Measurements from ENCODE around the gene KIF5C. TPM values are rescaled to one million over a fixed set of nuclear protein-coding genes. Genes with fewer than 3 reads are reported as not detected.
A peak's percentile ranks its signal among the peaks of the same experiment; 100 is the strongest.
"Not testable (repeated sequence)": the region's sequence is repeated elsewhere in the genome, so short reads cannot be mapped to it uniquely, and the experiment has no call there.

The KIF5C gene
- total RNA-seq, 2 experiments from 2014 or later: 6.0 to 6.1 TPM

DNA sequence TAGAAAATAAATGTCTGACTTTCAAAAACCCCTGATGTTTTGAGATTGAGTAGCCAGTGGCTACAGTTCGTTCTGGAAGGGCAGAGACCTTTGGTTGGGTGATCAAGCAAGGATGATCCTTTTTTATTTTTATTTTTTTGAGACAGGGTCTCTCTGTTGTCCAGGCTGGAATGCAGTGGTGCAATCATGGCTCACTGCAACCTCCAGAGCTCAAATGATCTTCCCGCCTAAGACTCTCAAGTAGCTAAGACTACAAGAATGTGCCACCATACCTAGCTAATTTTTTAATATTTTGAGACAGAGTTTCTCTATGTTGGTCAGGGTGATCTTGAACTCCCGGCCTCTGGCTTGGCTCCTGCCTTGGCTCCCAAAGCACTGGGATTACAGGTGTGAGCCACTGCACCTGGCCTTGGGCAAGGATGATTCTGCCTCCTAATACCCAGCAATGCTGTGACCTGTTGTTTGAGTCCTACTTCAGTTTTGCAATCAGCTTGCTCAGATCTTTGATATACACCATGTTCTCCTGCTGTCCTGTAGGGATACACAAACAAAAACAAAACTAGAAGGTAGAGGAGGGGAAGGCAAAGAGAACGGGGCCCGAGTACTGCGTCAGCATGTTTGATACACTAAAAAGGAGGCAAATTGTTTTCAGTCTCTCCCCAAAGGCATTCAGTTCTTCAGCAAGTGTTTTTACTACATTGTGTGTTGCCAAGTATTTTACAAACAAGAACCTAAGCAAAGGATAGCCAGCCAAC is 104.3 kb downstream of the KIF5C start:
- Mint-ChIP-seq H3K4me1 (peaks cover 4% of the 10 kb centered on the region), H3K4me3 (no peak overlapping the region), H3K36me3 (ENCODE audit: low read depth) (peaks cover 5% of the 10 kb centered on the region), H3K27ac (no peak overlapping the region), H3K9me3 (no peaks in the 10 kb centered on the region), H3K27me3 (no peaks in the 10 kb centered on the region)
- CTCF ChIA-PET: interaction anchor here (0.8 kb wide), 1 partner anchor 10 kb away, joined by 3 read pairs; no protein-coding TSS in a partner anchor
- no peak for DNase-seq
- POLR2A ChIA-PET: no interaction called here

DNA sequence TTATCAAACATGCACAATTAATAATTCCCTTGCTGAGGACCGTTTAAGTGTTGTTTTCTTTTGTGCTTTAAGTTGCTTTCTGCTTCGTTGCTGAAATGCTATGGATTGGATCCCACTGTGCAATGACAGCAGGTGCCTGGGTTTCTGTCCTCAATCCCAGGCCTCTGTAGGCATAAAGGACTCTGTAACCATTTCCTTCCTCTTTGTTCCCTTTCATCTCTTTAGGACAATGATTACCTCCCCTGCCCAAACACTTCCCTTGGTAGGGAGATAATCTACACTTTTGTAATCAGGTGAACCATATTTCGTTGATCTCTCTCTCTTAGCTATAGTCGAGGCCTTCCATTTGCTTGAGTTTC is 104.9 kb downstream of the KIF5C start:
- POLR2A ChIA-PET: no interaction called here
- no peak for DNase-seq
- Mint-ChIP-seq H3K4me1 (peaks cover 4% of the 10 kb centered on the region), H3K27ac (no peak overlapping the region), H3K4me3 (no peak overlapping the region), H3K27me3 (no peaks in the 10 kb centered on the region), H3K9me3 (no peaks in the 10 kb centered on the region), H3K36me3 (ENCODE audit: low read depth) (peaks cover 6% of the 10 kb centered on the region)
- CTCF ChIA-PET: interaction anchor here (0.8 kb wide), 1 partner anchor 11 kb away, joined by 3 read pairs; no protein-coding TSS in a partner anchor

DNA sequence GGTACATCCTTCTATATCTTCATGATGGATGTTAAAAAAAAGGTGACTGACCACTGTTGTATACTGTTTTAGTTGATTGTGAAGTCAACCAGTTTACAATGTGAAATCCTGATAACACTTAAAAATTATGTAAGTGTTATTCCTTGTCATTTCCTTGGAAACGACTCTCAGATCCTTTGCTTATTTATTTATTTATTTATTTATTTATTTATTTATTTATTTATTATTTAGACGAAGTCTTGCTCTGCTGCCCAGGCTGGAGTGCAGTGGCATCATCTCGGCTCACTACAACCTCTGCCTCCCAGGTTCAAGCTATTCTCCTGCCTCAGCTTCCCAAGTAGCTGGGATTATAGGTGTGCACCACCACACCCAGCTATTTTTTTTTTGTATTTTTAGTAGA is 105.5 kb downstream of the KIF5C start:
- H3K27me3 Mint-ChIP-seq; POLR2A ChIA-PET; H3K4me1 Mint-ChIP-seq; H3K9me3 Mint-ChIP-seq; CTCF ChIA-PET; DNase-seq; H3K36me3 Mint-ChIP-seq (ENCODE audit: low read depth); H3K4me3 Mint-ChIP-seq; H3K27ac Mint-ChIP-seq: not testable (repeated sequence)

DNA sequence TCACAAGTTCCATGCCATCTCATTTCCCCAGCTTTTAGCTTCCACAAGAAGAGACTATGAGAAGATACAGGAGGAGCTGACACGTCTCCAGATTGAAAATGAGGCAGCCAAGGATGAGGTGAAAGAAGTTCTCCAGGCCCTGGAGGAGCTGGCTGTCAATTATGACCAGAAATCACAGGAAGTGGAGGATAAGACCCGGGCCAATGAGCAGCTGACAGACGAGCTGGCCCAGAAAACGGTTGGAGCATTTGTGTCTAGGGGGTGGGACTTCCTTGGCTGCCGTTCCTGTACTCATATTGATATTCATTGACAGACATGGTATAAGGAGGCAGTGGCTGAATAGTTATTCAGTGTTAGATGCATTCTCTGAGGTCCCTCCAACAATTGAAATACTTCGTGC is 106.3 kb downstream of the KIF5C start:
- H3K4me1 Mint-ChIP-seq: no peaks in the 10 kb centered on the region
- H3K27me3 Mint-ChIP-seq: no peaks in the 10 kb centered on the region
- H3K4me3 Mint-ChIP-seq: no peak overlapping the region
- H3K36me3 Mint-ChIP-seq (ENCODE audit: low read depth): peaks cover 6% of the 10 kb centered on the region
- CTCF ChIA-PET: no interaction called here
- H3K9me3 Mint-ChIP-seq: no peaks in the 10 kb centered on the region
- POLR2A ChIA-PET: no interaction called here
- no peak for DNase-seq
- no peak overlapping the region for H3K27ac Mint-ChIP-seq

DNA sequence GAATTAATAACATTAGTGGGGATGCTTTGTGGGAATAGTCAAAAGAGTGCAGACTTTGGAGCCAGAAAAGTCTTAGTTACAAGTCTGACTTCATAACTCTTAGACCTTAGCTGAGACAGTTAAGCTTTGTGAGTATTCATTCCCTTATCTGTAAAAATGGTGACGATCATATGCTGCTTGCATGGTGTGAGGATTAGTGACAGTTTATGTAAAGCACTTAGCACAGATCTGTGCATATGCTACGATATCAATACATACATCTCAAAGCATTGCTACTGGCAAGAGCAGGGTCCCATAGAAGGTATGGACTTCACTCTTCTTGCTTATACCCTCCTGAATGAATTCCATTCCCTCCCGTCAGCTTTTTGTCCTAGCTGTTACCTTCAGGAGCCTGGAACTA is 106.8 kb downstream of the KIF5C start:
- ChIA-PET CTCF (no interaction called here), POLR2A (no interaction called here)
- no peak overlapping the region for H3K4me3 Mint-ChIP-seq
- no peaks in the 10 kb centered on the region for H3K4me1 Mint-ChIP-seq
- no peak for DNase-seq
- H3K27ac Mint-ChIP-seq: no peak overlapping the region
- no peaks in the 10 kb centered on the region for H3K27me3 Mint-ChIP-seq
- peaks cover 6% of the 10 kb centered on the region for H3K36me3 Mint-ChIP-seq (ENCODE audit: low read depth)
- no peaks in the 10 kb centered on the region for H3K9me3 Mint-ChIP-seq

DNA sequence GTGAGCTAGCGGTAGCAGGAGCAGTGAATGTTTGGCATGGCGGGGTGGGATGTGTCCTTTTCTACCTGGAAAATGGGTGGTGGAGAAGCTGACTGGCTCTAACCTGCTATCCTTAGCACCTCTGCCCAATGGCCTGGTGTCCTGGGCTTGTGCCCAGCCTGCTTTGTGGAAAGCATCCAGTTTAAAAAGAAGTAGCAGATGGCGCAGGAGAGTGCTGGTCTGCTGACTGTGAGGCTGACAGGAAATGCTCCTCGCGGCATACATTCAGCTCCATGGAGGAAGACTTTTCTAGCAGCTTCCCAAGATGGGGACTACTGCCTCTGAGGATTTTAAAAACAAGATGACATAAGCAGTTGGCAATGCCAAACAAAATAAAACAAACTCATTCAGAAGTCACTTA is 107.3 kb downstream of the KIF5C start:
- H3K4me1 Mint-ChIP-seq: no peaks in the 10 kb centered on the region
- ChIA-PET CTCF (no interaction called here), POLR2A (interaction anchor here (0.6 kb wide), 2 partner anchors 12 to 52 kb away, joined by 3 to 4 read pairs; no protein-coding TSS in a partner anchor)
- no peak overlapping the region for H3K27ac Mint-ChIP-seq
- no peak for DNase-seq
- no peaks in the 10 kb centered on the region for H3K9me3 Mint-ChIP-seq
- no peak overlapping the region for H3K4me3 Mint-ChIP-seq
- peaks cover 6% of the 10 kb centered on the region for H3K36me3 Mint-ChIP-seq (ENCODE audit: low read depth)
- H3K27me3 Mint-ChIP-seq: no peaks in the 10 kb centered on the region

- H3K4me3 Mint-ChIP-seq: no peak overlapping the region
- H3K36me3 Mint-ChIP-seq (ENCODE audit: low read depth): peaks cover 6% of the 10 kb centered on the region
- ChIA-PET POLR2A (no interaction called here), CTCF (interaction anchor here (1.1 kb wide), 1 partner anchor 14 kb away, joined by 3 read pairs; no protein-coding TSS in a partner anchor)
- H3K4me1 Mint-ChIP-seq: no peaks in the 10 kb centered on the region
- no peaks in the 10 kb centered on the region for H3K9me3 Mint-ChIP-seq
- no peak overlapping the region for H3K27ac Mint-ChIP-seq
- H3K27me3 Mint-ChIP-seq: no peaks in the 10 kb centered on the region
- DNase-seq: no peak
Measured at GRCh38 chr2:148983896-148984295, 108.9 kb downstream of the KIF5C start.

DNA sequence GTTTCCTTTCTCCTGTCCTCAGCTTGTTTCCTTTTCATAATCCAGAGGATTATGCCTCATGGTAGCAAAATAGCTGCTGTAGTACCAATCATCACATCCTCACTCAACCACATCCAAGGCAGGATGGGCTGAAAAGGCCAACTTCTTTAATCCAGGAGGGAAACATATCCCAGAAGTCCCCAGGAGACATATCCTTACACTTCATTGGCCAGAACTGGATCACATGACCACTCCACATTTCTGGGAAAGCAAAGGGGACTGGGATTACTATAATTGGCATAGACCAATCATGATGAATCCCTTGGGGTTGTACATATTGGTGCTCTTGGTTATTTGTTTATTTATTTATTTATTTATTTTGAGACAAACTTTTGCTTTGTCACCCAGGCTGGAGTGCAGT is 109.4 kb downstream of the KIF5C start:
- ChIA-PET POLR2A (no interaction called here), CTCF (interaction anchor here (1.1 kb wide), 1 partner anchor 15 kb away, joined by 3 read pairs; no protein-coding TSS in a partner anchor)
- Mint-ChIP-seq H3K27me3 (no peaks in the 10 kb centered on the region), H3K36me3 (ENCODE audit: low read depth) (peaks cover 6% of the 10 kb centered on the region), H3K27ac (no peak overlapping the region), H3K4me3 (no peak overlapping the region), H3K4me1 (no peaks in the 10 kb centered on the region), H3K9me3 (no peaks in the 10 kb centered on the region)
- no peak for DNase-seq

- H3K4me1 Mint-ChIP-seq: no peaks in the 10 kb centered on the region
- H3K4me3 Mint-ChIP-seq: no peak overlapping the region
- H3K27ac Mint-ChIP-seq: no peak overlapping the region
- H3K36me3 Mint-ChIP-seq (ENCODE audit: low read depth): peaks cover 6% of the 10 kb centered on the region
- DNase-seq: no peak
- ChIA-PET POLR2A (no interaction called here), CTCF (no interaction called here)
- H3K9me3 Mint-ChIP-seq: no peaks in the 10 kb centered on the region
- H3K27me3 Mint-ChIP-seq: no peaks in the 10 kb centered on the region
Measured at GRCh38 chr2:148987286-148987685, 112.3 kb downstream of the KIF5C start.

DNA sequence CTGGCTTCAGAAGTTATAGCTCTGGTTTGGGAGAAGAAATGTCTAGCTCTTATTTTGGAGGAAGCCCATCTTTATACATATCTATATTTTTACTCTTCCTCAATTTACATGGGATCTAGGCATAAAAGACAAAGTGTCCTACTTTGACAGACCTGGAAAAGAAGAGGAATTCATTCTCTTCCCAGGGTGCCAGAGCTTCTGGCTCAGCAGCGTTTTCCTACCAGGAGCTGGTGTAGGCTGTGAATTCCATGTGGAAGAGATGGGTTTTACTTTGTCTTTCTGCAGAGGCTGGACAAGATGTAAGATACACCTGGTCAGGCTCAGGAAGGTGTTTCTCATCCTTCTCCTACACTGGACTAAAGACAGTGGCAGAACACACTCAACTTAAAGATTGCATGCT is 113.3 kb downstream of the KIF5C start:
- CTCF ChIA-PET: interaction anchor here (0.5 to 1.1 kb wide), 2 partner anchors 61 to 422 kb away, joined by 3 read pairs; no protein-coding TSS in a partner anchor
- POLR2A ChIA-PET: no interaction called here
- H3K36me3 Mint-ChIP-seq (ENCODE audit: low read depth): peaks cover 6% of the 10 kb centered on the region

GRCh38 chr2:148989882-148990493 is 115.0 kb downstream of the KIF5C start:
- Mint-ChIP-seq H3K9me3 (no peaks in the 10 kb centered on the region), H3K36me3 (ENCODE audit: low read depth) (no peaks in the 10 kb centered on the region), H3K4me3 (no peak overlapping the region), H3K4me1 (no peaks in the 10 kb centered on the region), H3K27ac (no peak overlapping the region), H3K27me3 (no peaks in the 10 kb centered on the region)
- peak; percentile 73 for DNase-seq
- ChIA-PET CTCF (interaction anchor here (0.6 to 1.6 kb wide), 4 partner anchors 10 to 1015 kb away, joined by 3 to 5 read pairs (median 3); no protein-coding TSS in a partner anchor), POLR2A (no interaction called here)

More for the DNA sequence above, 113.3 kb downstream of the KIF5C start:
- no peaks in the 10 kb centered on the region for H3K27me3 Mint-ChIP-seq
- H3K27ac Mint-ChIP-seq: no peak overlapping the region
- DNase-seq: no peak
- H3K4me3 Mint-ChIP-seq: no peak overlapping the region
- H3K9me3 Mint-ChIP-seq: no peaks in the 10 kb centered on the region
- H3K4me1 Mint-ChIP-seq: no peaks in the 10 kb centered on the region

GRCh38 chr2:148990968-148991367 is 115.9 kb downstream of the KIF5C start:
- POLR2A ChIA-PET: no interaction called here
- Mint-ChIP-seq H3K27ac (no peak overlapping the region), H3K36me3 (ENCODE audit: low read depth) (no peaks in the 10 kb centered on the region), H3K4me1 (no peaks in the 10 kb centered on the region), H3K4me3 (no peak overlapping the region), H3K9me3 (no peaks in the 10 kb centered on the region), H3K27me3 (no peaks in the 10 kb centered on the region)
- CTCF ChIA-PET: interaction anchor here (1.1 to 1.6 kb wide), 3 partner anchors 8 to 179 kb away, joined by 3 to 5 read pairs (median 3); no protein-coding TSS in a partner anchor
- DNase-seq: no peak

DNA sequence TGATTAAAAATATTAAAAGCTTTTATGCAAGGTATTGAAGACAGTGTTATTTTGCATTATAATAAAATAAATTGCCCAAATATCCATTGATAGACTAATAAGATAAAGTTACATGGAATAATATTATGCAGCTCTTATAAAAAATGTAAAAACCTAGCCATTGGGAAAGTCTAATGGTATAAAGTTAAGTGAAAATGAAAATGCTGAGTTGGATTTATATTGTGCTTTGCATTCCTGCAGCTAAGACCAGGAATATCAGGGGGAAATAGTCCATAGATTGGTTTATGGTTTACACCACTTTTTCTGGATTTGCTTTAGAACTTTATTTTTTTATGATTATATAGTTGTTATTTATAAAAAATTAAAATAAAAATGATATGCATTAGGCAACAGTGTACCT is 117.4 kb downstream of the KIF5C start:
- ChIA-PET POLR2A (no interaction called here), CTCF (no interaction called here)
- DNase-seq: no peak
- H3K4me3 Mint-ChIP-seq: no peak overlapping the region
- H3K36me3 Mint-ChIP-seq (ENCODE audit: low read depth): no peaks in the 10 kb centered on the region
- no peaks in the 10 kb centered on the region for H3K9me3 Mint-ChIP-seq
- no peaks in the 10 kb centered on the region for H3K27me3 Mint-ChIP-seq
- no peak overlapping the region for H3K27ac Mint-ChIP-seq
- H3K4me1 Mint-ChIP-seq: no peaks in the 10 kb centered on the region
